PC-3 (cell line): ENCODE results near the gene COPS3. TPM values are rescaled to one million over a fixed set of nuclear protein-coding genes. Genes with fewer than 3 reads are reported as not detected.

ENCODE experiments used
- ATAC-seq: fragments of 200-7000 bp; cut with Tn5 transposase; 2 replicates; pipeline ENCODE4 v1.9.1; 2020; ENCODE audit warnings: mild to moderate bottlenecking, moderate library complexity
- BruUV-seq: library from RNA; stranded (reverse); fragments of 400-500 nt; replicated peaks from 2 replicates; lab custom pipeline; 2021; lab: Mats Ljungman, UMichigan
- CTCF ChIA-PET: fragments of 300-600 bp; sonication (Branson Sonifier 250); formaldehyde crosslinking; loops from one replicate; lab custom pipeline; 2022; ENCODE audit warnings: antibody characterized with exemption; lab: Charles Lee
- POLR2A ChIA-PET: fragments of 300-600 bp; sonication (Branson Sonifier 250); formaldehyde crosslinking; loops from one replicate; lab custom pipeline; 2022; ENCODE audit warnings: antibody characterized with exemption; ENCODE audit not compliant: unreplicated experiment; lab: Charles Lee
- DNase-seq: peaks from one replicate; pipeline ENCODE4 v3.0.0-alpha.2; 2015
- H2AFZ ChIP-seq: fragments of 300-600 bp; sonication (generic); 2 replicates; pipeline ENCODE4 v1.6.0; 2016; ENCODE audit warnings: antibody characterized with exemption, low read length
- H3F3A ChIP-seq: fragments of 300-600 bp; sonication (generic); one replicate; pipeline ENCODE4 v1.6.0; 2017; ENCODE audit warnings: antibody characterized with exemption, low read length, control low read depth, mild to moderate bottlenecking; ENCODE audit not compliant: unreplicated experiment
- H3K27ac ChIP-seq: fragments of 300-600 bp; sonication (generic); 2 replicates; pipeline ENCODE4 v1.5.1; 2016; ENCODE audit warnings: mild to moderate bottlenecking, low read length
- H3K27me3 ChIP-seq: fragments of 300-600 bp; sonication (generic); 2 replicates; pipeline ENCODE4 v1.6.1; 2016; ENCODE audit warnings: low read length, mixed read lengths
- H3K36me3 ChIP-seq: fragments of 300-600 bp; sonication (generic); 2 replicates; pipeline ENCODE4 v1.6.1; 2016; ENCODE audit warnings: low read depth, mixed run types, low read length, mixed read lengths
- H3K4me1 ChIP-seq: fragments of 300-600 bp; sonication (generic); 2 replicates; pipeline ENCODE4 v1.5.1; 2016; ENCODE audit warnings: low read length; ENCODE audit not compliant: insufficient read depth
- H3K4me2 ChIP-seq: fragments of 300-600 bp; sonication (generic); 2 replicates; pipeline ENCODE4 v1.6.0; 2016; ENCODE audit warnings: low read length
- H3K4me3 ChIP-seq: fragments of 300-600 bp; sonication (generic); 2 replicates; pipeline ENCODE4 v1.5.1; 2016; ENCODE audit warnings: mild to moderate bottlenecking, low read length, mixed read lengths
- H3K79me2 ChIP-seq: fragments of 300-600 bp; sonication (generic); 2 replicates; pipeline ENCODE4 v1.6.1; 2017; ENCODE audit warnings: low read length, mixed read lengths
- H3K9ac ChIP-seq: fragments of 300-600 bp; sonication (generic); 2 replicates; pipeline ENCODE4 v1.6.0; 2016; ENCODE audit warnings: mild to moderate bottlenecking, low read length
- H3K9me2 ChIP-seq: fragments of 300-600 bp; sonication (generic); replicated peaks from 2 replicates; pipeline ENCODE4 v1.6.1; 2016; ENCODE audit warnings: mixed run types, low read length, mixed read lengths
- H3K9me3 ChIP-seq: fragments of 300-600 bp; sonication (generic); 2 replicates; pipeline ENCODE4 v1.6.1; 2016; ENCODE audit warnings: low read length, mixed read lengths
- H4K20me1 ChIP-seq: fragments of 300-600 bp; sonication (generic); 2 replicates; pipeline ENCODE4 v1.6.1; 2016; ENCODE audit warnings: low read length, mixed read lengths
- EZH2 ChIP-seq: fragments of 300-600 bp; sonication (generic); IDR thresholded peaks from one replicate; pipeline ENCODE4 v1.6.1; 2017; ENCODE audit warnings: antibody characterized with exemption, mild to moderate bottlenecking, low read length; ENCODE audit not compliant: unreplicated experiment
- EZH2phosphoT487 ChIP-seq: fragments of 300-600 bp; sonication (generic); IDR thresholded peaks from 2 replicates; pipeline ENCODE4 v1.6.1; 2018; ENCODE audit warnings: mild to moderate bottlenecking, antibody characterized with exemption, low read length, borderline replicate concordance
- intact Hi-C: fragments of 100-400 bp; cut with micrococcal nuclease; formaldehyde crosslinking; loops from 2 replicates; pipeline ENCODE4 v1.9.0; 2023
- total RNA-seq: library from RNA; depleted of rRNA; stranded (reverse); fragments of >200 nt; gene quantifications from 2 replicates; pipeline ENCODE4 v1.2.3, GENCODE V29; 2014
- TF ChIP-seq, protein P1 (sequence below): fragments of 300-600 bp; sonication (generic); conservative IDR thresholded peaks from 2 replicates; pipeline ENCODE4 v1.5.1; 2017; ENCODE audit warnings: antibody characterized with exemption, low read depth, mild to moderate bottlenecking, low read length

Gene COPS3
- total RNA-seq, 1 experiment from 2014 or later, result 205 TPM

DNA sequence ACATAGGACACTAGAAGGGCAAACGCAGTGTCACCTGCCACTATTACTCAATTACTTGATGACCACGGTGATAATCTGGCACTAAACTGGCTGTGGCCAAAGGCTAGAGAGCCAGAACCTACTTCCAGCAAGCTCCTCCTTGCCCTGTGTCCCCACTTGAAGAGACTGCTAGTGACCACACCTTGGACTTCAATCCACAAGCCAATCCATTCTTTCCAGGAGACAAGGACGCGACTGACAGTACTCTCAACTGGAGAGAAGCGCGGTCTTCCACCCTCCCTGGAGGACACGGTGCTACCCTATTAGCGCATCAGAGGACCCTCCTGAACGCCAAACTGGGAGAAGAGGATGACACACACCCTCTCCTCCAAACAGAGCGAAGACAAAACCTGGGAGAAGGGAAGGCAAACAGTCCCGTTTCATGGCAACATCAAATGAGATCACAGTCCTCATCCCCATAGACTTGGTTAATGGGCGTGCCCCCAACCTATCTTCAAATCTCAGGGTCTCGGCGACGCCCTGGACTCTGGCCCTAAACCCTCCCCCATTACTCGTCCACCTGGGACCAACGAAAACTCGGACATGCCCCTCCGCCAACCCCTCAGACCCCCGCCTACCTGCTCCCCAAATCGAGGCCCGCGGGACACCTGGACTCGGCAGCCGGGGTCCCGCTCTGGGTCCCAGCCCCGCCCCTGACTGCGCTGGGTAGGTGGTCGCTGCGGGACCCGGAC is 44.6 kb downstream of the COPS3 start:
- BruUV-seq, result TSS peak; percentile 78
- Histone ChIP-seq H3K27me3 (no peaks in the 10 kb centered on the region), H3K79me2 (peaks cover 48% of the 10 kb centered on the region), H3K36me3 (peaks cover 3% of the 10 kb centered on the region; the same call in 1 of the 2 replicates), H3K9me3 (no peaks in the 10 kb centered on the region), H4K20me1 (peaks cover 8% of the 10 kb centered on the region; the same call in 1 of the 2 replicates), H3K27ac (peak overlapping the region; percentile 79), H3K4me2 (peak overlapping the region; percentile 97), H3K4me3 (peak overlapping the region; percentile 93), H3K4me1 (peaks cover 11% of the 10 kb centered on the region), H2AFZ (peak overlapping the region; percentile 99), H3K9ac (peak overlapping the region; percentile 94), H3F3A (no peaks in the 10 kb centered on the region), H3K9me2 (no peaks in the 10 kb centered on the region)
- ChIA-PET POLR2A (interaction anchor here (0.6 kb wide), 1 partner anchor 70 kb away, joined by 3 read pairs; no protein-coding TSS in a partner anchor), CTCF (no interaction called here)
- TF ChIP-seq, protein P1, sequence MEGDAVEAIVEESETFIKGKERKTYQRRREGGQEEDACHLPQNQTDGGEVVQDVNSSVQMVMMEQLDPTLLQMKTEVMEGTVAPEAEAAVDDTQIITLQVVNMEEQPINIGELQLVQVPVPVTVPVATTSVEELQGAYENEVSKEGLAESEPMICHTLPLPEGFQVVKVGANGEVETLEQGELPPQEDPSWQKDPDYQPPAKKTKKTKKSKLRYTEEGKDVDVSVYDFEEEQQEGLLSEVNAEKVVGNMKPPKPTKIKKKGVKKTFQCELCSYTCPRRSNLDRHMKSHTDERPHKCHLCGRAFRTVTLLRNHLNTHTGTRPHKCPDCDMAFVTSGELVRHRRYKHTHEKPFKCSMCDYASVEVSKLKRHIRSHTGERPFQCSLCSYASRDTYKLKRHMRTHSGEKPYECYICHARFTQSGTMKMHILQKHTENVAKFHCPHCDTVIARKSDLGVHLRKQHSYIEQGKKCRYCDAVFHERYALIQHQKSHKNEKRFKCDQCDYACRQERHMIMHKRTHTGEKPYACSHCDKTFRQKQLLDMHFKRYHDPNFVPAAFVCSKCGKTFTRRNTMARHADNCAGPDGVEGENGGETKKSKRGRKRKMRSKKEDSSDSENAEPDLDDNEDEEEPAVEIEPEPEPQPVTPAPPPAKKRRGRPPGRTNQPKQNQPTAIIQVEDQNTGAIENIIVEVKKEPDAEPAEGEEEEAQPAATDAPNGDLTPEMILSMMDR, result no peak
- no peak for TF ChIP-seq EZH2
- TF ChIP-seq EZH2phosphoT487, result no peak
- peak; percentile 32 for ATAC-seq
- intact Hi-C loops, result loop anchor here (2.0 to 5.0 kb wide), 2 partner anchors 46 to 86 kb away; partner anchors contain the start of gene COPS3
- DNase-seq, result peak; percentile 36

DNA sequence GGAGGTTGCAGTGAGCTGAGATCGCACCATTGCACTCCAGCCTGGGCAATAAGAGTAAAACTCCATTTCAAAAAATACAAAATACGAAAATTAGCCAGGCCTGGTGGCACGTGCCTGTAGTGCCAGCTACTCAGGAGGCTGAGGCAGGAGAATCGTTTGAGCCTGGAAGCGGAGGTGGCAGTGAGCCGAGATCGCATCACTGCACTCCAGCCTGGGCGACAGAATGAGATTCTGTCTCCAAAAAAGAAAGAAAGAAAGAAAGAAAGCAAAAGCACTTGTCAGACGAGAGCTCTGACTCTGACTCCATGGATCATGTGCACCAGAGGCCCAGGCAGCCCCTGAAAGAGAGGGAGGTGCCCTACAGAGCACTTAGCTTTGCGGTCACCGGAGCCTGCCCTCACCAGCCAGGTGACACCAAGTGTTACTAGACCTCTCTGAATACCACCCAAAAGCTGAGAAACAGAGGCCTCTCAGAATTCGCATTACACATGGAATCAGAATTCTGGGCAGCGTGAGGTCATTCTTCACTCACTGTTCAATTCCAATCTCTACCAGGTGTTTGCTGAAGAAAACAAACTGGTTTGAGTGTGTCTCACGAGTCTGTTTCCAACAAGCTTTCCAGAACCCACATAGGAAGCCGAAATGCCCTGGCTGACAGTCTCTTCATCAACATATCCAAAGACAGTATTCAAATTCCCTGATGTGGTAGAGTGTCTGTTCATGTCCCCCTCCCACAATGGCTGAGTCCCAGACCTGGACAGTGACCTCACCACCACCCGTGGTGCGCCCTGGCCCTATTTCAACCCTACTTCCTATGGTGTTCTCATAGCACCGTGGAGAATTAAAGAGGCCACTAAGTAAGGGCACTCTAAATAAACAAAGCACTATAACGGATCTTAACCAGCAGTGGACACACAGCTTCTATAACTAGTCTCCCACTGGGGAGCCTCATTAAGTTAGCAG is 45.6 kb downstream of the COPS3 start:
- BruUV-seq, result no TSS peak
- CTCF ChIA-PET, result no interaction called here

More for the DNA sequence above, 45.6 kb downstream of the COPS3 start:
- H3K4me2 ChIP-seq, result peak overlapping the region; percentile 97
- peaks cover 11% of the 10 kb centered on the region for H3K4me1 ChIP-seq
- TF ChIP-seq EZH2phosphoT487, result no peak
- TF ChIP-seq EZH2, result no peak
- TF ChIP-seq, protein P1, result no peak
- intact Hi-C loops, result loop anchor here (2.0 to 5.0 kb wide), 2 partner anchors 47 to 85 kb away; partner anchors contain the start of gene COPS3
- 0 out of 2 replicates have a peak overlapping the region, but pooled peaks have one; percentile 0 for H3K27ac ChIP-seq
- ATAC-seq, result peak; percentile 20
- no peaks in the 10 kb centered on the region for H3K27me3 ChIP-seq
- H3K9me3 ChIP-seq, result no peaks in the 10 kb centered on the region
- no peaks in the 10 kb centered on the region for H3K9me2 ChIP-seq
- H4K20me1 ChIP-seq, result peaks cover 8% of the 10 kb centered on the region; the same call in 1 of the 2 replicates
- H3K79me2 ChIP-seq, result peaks cover 48% of the 10 kb centered on the region
- POLR2A ChIA-PET, result interaction anchor here (0.6 kb wide), 2 partner anchors 11 to 46 kb away, joined by 3 to 7 read pairs; partner anchors contain the start of gene COPS3
- no peaks in the 10 kb centered on the region for H3F3A ChIP-seq
- H2AFZ ChIP-seq, result peak overlapping the region; percentile 1; the same call in 1 of the 2 replicates
- peak; percentile 65 for DNase-seq
- peak overlapping the region; percentile 93 for H3K4me3 ChIP-seq
- H3K36me3 ChIP-seq, result peaks cover 3% of the 10 kb centered on the region; the same call in 1 of the 2 replicates
- H3K9ac ChIP-seq, result peak overlapping the region; percentile 12; the same call in 1 of the 2 replicates
